ENCODE data around the gene SH2B3. TPM values are rescaled to one million over a fixed set of nuclear protein-coding genes. Genes with fewer than 3 reads are reported as not detected.
A peak's percentile ranks its signal among the peaks of the same experiment; 100 is the strongest.

Gene SH2B3
- total and polyA plus RNA-seq, 2 of the 13 experiments (the other 11 are each of a cell fraction or from before 2014, with no cell fraction given): 6.8 to 6.9 TPM

DNA sequence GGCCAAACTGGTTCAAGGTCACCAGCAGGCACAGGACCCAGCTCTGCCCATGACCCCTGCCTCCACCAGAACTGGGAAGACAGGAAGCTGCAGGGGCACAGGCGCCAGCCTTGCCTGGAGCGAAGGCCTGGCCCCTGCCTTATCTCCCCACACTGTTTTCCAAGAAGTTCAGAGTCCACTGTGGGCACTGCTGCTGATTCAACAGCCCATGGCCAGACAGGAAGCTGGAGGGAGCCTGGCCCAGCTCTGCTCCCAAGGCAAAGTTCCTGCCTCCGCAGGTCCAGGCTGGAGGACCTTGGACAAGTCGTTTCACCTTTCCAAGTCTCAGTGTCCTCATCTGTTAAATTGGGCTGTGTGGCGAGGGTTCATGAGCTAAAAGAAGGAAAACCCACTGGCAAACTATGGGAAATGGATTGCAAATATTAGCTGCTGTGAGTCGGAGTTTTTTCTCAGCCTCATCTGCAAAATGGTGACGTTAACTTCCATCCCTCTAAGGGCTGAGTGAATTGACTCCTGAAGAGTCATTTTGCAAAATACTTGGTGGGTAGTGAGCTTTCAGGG lies 38.0 kb upstream of the SH2B3 start (continued):
- TF ChIP-seq ZNF331 (CRISPR knock-in tag; IDR thresholded peaks at IDR 0.05) (peak; percentile 88), ZNF354B (CRISPR knock-in tag; IDR thresholded peaks at IDR 0.05) (no peak), SRF (IDR thresholded peaks at IDR 0.05; ENCODE audit: low read depth, low read length) (no peak), RNF2 (conservative IDR thresholded peaks at IDR 0.05; ENCODE audit: low read depth) (no peak), PHB2 (IDR thresholded peaks at IDR 0.05; ENCODE audit: partially characterized antibody) (no peak), ZNF777 (CRISPR knock-in tag; IDR thresholded peaks at IDR 0.05) (no peak), ZSCAN9 (CRISPR knock-in tag; IDR thresholded peaks at IDR 0.05; ENCODE audit: borderline replicate concordance) (peak; percentile 83; the same call in 1 of the 2 replicates), RBM22 (optimal IDR thresholded peaks at IDR 0.05; ENCODE audit: low read length) (peak; percentile 94), HNRNPLL (IDR thresholded peaks at IDR 0.05; ENCODE audit: low read depth, low read length, poor library complexity, severe bottlenecking) (no peak), IRF2 (CRISPR knock-in tag; IDR thresholded peaks at IDR 0.05) (peak; percentile 75), HNF4G (IDR thresholded peaks at IDR 0.05; ENCODE audit: borderline replicate concordance, low read depth, low read length) (peak; percentile 90), HNF4G (CRISPR knock-in tag; IDR thresholded peaks at IDR 0.05; ENCODE audit: borderline replicate concordance, low read depth) (peak; percentile 99), YEATS2 (CRISPR knock-in tag; IDR thresholded peaks at IDR 0.05; ENCODE audit: borderline replicate concordance) (no peak; the same call in 1 of the 2 replicates), NFYB (CRISPR knock-in tag; IDR thresholded peaks at IDR 0.05) (no peak), CHCHD3 (CRISPR knock-in tag; IDR thresholded peaks at IDR 0.05) (no peak), ETV5 (CRISPR knock-in tag; IDR thresholded peaks at IDR 0.05; ENCODE audit: borderline replicate concordance) (peak; percentile 99), ZNF674 (CRISPR knock-in tag; IDR thresholded peaks at IDR 0.05; ENCODE audit: low read depth) (no peak), ZNF878 (CRISPR knock-in tag; IDR thresholded peaks at IDR 0.05) (0 out of 2 replicates have a peak, but pooled peaks have one; percentile 63)
- TF ChIP-seq, protein P1, sequence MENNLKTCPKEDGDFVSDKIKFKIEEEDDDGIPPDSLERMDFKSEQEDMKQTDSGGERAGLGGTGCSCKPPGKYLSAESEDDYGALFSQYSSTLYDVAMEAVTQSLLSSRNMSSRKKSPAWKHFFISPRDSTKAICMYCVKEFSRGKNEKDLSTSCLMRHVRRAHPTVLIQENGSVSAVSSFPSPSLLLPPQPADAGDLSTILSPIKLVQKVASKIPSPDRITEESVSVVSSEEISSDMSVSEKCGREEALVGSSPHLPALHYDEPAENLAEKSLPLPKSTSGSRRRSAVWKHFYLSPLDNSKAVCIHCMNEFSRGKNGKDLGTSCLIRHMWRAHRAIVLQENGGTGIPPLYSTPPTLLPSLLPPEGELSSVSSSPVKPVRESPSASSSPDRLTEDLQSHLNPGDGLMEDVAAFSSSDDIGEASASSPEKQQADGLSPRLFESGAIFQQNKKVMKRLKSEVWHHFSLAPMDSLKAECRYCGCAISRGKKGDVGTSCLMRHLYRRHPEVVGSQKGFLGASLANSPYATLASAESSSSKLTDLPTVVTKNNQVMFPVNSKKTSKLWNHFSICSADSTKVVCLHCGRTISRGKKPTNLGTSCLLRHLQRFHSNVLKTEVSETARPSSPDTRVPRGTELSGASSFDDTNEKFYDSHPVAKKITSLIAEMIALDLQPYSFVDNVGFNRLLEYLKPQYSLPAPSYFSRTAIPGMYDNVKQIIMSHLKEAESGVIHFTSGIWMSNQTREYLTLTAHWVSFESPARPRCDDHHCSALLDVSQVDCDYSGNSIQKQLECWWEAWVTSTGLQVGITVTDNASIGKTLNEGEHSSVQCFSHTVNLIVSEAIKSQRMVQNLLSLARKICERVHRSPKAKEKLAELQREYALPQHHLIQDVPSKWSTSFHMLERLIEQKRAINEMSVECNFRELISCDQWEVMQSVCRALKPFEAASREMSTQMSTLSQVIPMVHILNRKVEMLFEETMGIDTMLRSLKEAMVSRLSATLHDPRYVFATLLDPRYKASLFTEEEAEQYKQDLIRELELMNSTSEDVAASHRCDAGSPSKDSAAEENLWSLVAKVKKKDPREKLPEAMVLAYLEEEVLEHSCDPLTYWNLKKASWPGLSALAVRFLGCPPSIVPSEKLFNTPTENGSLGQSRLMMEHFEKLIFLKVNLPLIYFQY (CRISPR knock-in tag; IDR thresholded peaks at IDR 0.05; ENCODE audit: borderline replicate concordance): peak; percentile 76; the same call in 1 of the 2 replicates
- TF ChIP-seq, protein P2, sequence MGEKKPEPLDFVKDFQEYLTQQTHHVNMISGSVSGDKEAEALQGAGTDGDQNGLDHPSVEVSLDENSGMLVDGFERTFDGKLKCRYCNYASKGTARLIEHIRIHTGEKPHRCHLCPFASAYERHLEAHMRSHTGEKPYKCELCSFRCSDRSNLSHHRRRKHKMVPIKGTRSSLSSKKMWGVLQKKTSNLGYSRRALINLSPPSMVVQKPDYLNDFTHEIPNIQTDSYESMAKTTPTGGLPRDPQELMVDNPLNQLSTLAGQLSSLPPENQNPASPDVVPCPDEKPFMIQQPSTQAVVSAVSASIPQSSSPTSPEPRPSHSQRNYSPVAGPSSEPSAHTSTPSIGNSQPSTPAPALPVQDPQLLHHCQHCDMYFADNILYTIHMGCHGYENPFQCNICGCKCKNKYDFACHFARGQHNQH (CRISPR knock-in tag; IDR thresholded peaks at IDR 0.05): peak; percentile 85

Measured in HepG2 (cell line).